SU-DHL-6 (cell line): Measurements from ENCODE around the gene MINDY1.

Source experiments
- H2AFZ ChIP-seq: fragments of 200-600 bp; sonication (generic); 2 replicates; pipeline ENCODE4 v1.6.1; 2014; ENCODE audit warnings: low read depth, mild to moderate bottlenecking, moderate library complexity, mixed read lengths, antibody characterized with exemption, low read length; ENCODE audit not compliant: severe bottlenecking
- H3F3A ChIP-seq: fragments of 200-600 bp; shearing (Covaris generic); 2 replicates; pipeline ENCODE4 v1.6.0; 2016; ENCODE audit warnings: antibody characterized with exemption, mild to moderate bottlenecking; ENCODE audit not compliant: insufficient read depth
- H3K27ac ChIP-seq: fragments of 200-600 bp; sonication (generic); 2 replicates; pipeline ENCODE4 v1.5.1; 2016; ENCODE audit warnings: low read depth, mild to moderate bottlenecking, low read length, moderate library complexity, mixed read lengths
- H3K27me3 ChIP-seq: fragments of 200-600 bp; sonication (generic), shearing (Covaris generic); 2 replicates; pipeline ENCODE4 v1.6.0; 2014; ENCODE audit warnings: mild to moderate bottlenecking, low read length
- H3K36me3 ChIP-seq: fragments of 200-600 bp; sonication (generic); 2 replicates; pipeline ENCODE4 v1.6.1; 2014; ENCODE audit warnings: mild to moderate bottlenecking, low read length, mixed read lengths
- H3K4me2 ChIP-seq: fragments of 300-600, 200-600 bp; shearing (Covaris generic), sonication (generic); 2 replicates; pipeline ENCODE4 v1.6.0; 2014; ENCODE audit warnings: low read length, low read depth, mild to moderate bottlenecking; ENCODE audit not compliant: poor library complexity, severe bottlenecking
- H3K4me3 ChIP-seq: fragments of 200-600 bp; sonication (generic); 2 replicates; pipeline ENCODE4 v1.5.1; 2014; ENCODE audit warnings: antibody characterized with exemption, low read length, mild to moderate bottlenecking, mixed read lengths; ENCODE audit not compliant: insufficient read depth, poor library complexity, severe bottlenecking
- H3K79me2 ChIP-seq: fragments of 200-600 bp; sonication (generic); 2 replicates; pipeline ENCODE4 v1.6.1; 2014; ENCODE audit warnings: mild to moderate bottlenecking, low read length, moderate library complexity; ENCODE audit not compliant: insufficient read depth
- H3K9ac ChIP-seq: fragments of 200-600 bp; sonication (generic); 2 replicates; pipeline ENCODE4 v1.7.0; 2014; ENCODE audit warnings: mild to moderate bottlenecking, low read length
- H3K9me2 ChIP-seq: fragments of 200-600 bp; sonication (generic); replicated peaks from 2 replicates; pipeline ENCODE4 v1.6.1; 2014; ENCODE audit warnings: low read length; ENCODE audit not compliant: insufficient read depth
- H3K9me3 ChIP-seq: fragments of 200-600 bp; sonication (generic); 2 replicates; pipeline ENCODE4 v1.6.1; 2014; ENCODE audit warnings: low read length, mixed read lengths; ENCODE audit not compliant: insufficient read depth
- H4K20me1 ChIP-seq: fragments of 200-600 bp; sonication (generic); 2 replicates; pipeline ENCODE4 v1.6.1; 2014; ENCODE audit warnings: low read depth, mild to moderate bottlenecking, antibody characterized with exemption, low read length, moderate library complexity, mixed read lengths
- EZH2phosphoT487 ChIP-seq: fragments of 200-600 bp; sonication (generic), shearing (Covaris generic); conservative IDR thresholded peaks from 2 replicates; pipeline ENCODE4 v1.6.1; 2018; ENCODE audit warnings: mild to moderate bottlenecking, antibody characterized with exemption, low read length, moderate library complexity, mixed read lengths
- TF ChIP-seq, protein P1 (sequence below): fragments of 200-600 bp; sonication (generic); IDR thresholded peaks from one replicate; pipeline ENCODE4 v1.5.1; 2017; ENCODE audit warnings: antibody characterized with exemption, mild to moderate bottlenecking, low read length, moderate library complexity; ENCODE audit not compliant: insufficient read depth, poor library complexity, severe bottlenecking

The MINDY1 gene

DNA sequence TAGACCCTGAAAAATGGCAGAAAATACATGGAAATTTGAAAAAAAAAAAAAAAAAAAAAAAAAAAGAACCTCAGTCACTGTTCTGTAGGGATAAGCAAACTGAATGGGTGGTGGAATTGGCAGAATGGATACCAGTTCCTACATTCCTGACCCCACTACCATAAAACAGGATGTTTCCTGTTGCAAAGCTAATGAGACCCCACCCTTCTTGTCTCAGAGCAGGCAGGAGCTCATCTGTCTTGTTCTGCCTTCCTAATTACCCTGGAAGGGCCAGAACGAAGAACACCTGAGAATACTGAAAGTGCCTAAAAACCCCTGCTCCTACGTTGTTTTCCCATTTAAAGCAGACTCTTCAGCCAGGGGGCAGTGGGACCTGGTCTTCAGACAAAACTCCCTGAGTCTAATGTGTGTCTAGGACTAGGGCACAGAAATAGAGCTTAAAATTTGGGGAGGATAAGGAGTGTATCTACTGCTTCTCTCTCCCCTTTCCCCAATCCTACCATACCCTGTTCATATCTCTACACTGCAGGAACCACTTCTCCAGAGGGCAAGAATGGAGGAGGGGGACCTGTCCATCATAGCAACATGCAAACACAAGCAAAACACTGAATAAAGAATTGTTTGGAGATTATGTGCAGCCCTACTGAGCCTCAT is 44.8 kb upstream of the MINDY1 start:
- Histone ChIP-seq H3K4me2 (no peak overlapping the region), H3K9me2 (no peaks in the 10 kb centered on the region), H3K9me3 (no peaks in the 10 kb centered on the region), H3F3A (peaks cover 16% of the 10 kb centered on the region), H3K27me3 (no peaks in the 10 kb centered on the region), H3K27ac (no peak overlapping the region), H4K20me1 (no peaks in the 10 kb centered on the region; the same call in 1 of the 2 replicates), H3K36me3 (peaks cover 12% of the 10 kb centered on the region; the same call in 1 of the 2 replicates), H2AFZ (no peak overlapping the region), H3K79me2 (peaks cover 11% of the 10 kb centered on the region), H3K9ac (no peak overlapping the region), H3K4me3 (no peak overlapping the region)
- TF ChIP-seq, protein P1, sequence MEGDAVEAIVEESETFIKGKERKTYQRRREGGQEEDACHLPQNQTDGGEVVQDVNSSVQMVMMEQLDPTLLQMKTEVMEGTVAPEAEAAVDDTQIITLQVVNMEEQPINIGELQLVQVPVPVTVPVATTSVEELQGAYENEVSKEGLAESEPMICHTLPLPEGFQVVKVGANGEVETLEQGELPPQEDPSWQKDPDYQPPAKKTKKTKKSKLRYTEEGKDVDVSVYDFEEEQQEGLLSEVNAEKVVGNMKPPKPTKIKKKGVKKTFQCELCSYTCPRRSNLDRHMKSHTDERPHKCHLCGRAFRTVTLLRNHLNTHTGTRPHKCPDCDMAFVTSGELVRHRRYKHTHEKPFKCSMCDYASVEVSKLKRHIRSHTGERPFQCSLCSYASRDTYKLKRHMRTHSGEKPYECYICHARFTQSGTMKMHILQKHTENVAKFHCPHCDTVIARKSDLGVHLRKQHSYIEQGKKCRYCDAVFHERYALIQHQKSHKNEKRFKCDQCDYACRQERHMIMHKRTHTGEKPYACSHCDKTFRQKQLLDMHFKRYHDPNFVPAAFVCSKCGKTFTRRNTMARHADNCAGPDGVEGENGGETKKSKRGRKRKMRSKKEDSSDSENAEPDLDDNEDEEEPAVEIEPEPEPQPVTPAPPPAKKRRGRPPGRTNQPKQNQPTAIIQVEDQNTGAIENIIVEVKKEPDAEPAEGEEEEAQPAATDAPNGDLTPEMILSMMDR: no peak
- no peak for TF ChIP-seq EZH2phosphoT487

DNA sequence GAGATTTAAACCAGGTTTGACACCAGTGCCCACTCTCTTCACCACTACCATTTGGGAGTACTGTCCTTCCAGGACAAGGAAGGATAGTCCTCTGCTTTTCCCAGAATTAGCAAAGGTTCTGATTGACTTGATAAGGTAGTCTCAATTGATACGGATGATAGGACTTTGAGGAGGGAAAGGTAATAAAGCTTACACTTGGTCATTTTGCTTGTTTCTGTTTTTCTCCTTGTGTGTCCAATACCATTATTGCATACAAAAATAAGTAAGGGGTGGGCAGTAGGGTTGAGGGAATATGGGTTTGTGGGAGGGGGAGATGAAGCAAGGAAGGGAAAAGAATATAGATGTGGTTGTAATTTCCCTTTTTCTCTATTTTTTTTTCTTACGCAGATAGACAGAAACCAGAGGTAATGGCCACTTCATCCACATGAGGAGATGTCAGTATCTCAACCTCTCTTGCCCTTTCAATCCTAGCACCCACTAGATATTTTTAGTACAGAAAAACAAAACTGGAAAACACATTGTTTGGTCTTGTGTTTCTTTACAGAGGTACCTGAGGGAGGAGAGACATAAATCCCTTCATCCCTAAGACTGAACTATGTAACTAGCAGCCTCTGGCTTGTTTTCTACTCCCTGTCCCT is 43.5 kb upstream of the MINDY1 start:
- Histone ChIP-seq H3K27me3 (no peaks in the 10 kb centered on the region), H3K9me2 (no peaks in the 10 kb centered on the region), H3K27ac (no peak overlapping the region), H3K4me2 (no peak overlapping the region), H3K4me3 (no peak overlapping the region), H3K9ac (no peak overlapping the region), H3F3A (peaks cover 16% of the 10 kb centered on the region), H3K9me3 (no peaks in the 10 kb centered on the region), H2AFZ (no peak overlapping the region), H3K36me3 (peaks cover 10% of the 10 kb centered on the region; the same call in 1 of the 2 replicates), H3K79me2 (no peaks in the 10 kb centered on the region), H4K20me1 (no peaks in the 10 kb centered on the region; the same call in 1 of the 2 replicates)
- TF ChIP-seq EZH2phosphoT487: no peak
- TF ChIP-seq, protein P1: no peak

DNA sequence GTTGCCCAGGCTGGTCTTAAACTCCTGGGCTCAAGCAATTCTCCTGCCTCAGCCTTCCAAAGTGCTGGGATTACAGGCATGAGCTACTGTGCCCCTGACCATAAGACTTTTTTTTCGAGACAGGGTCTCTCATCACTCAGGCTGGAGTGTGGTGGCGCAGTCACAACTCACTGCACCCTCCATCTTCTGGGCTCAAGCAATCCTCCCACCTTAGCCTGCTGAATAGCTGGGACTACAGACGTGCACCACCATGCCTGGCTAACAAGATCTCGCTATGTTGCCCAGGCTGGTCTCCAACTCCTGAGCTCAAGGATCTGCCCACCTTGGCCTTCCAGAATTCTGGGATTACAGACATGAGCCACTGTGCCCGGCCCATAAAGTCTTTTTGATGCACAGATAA is 42.8 kb upstream of the MINDY1 start:
- no peaks in the 10 kb centered on the region for H3K27me3 ChIP-seq
- peaks cover 16% of the 10 kb centered on the region for H3F3A ChIP-seq
- no peak overlapping the region for H3K4me3 ChIP-seq
- H3K9ac ChIP-seq: no peak overlapping the region
- no peaks in the 10 kb centered on the region for H3K9me3 ChIP-seq
- no peaks in the 10 kb centered on the region for H3K79me2 ChIP-seq
- peaks cover 5% of the 10 kb centered on the region; the same call in 1 of the 2 replicates for H3K36me3 ChIP-seq
- H3K9me2 ChIP-seq: no peaks in the 10 kb centered on the region
- H4K20me1 ChIP-seq: no peaks in the 10 kb centered on the region
- no peak overlapping the region for H2AFZ ChIP-seq
- H3K4me2 ChIP-seq: no peak overlapping the region
- TF ChIP-seq EZH2phosphoT487: no peak
- TF ChIP-seq, protein P1: no peak
- no peak overlapping the region for H3K27ac ChIP-seq
